ENCODE measurements around the gene CNOT4. TPM values are rescaled to one million over a fixed set of nuclear protein-coding genes. Genes with fewer than 3 reads are reported as not detected.

The CNOT4 gene
- total and polyA plus RNA-seq, 2 of the 8 experiments (the other 6 are each of a cell fraction or from before 2014, with no cell fraction given), result 10.9 to 25.8 TPM

DNA sequence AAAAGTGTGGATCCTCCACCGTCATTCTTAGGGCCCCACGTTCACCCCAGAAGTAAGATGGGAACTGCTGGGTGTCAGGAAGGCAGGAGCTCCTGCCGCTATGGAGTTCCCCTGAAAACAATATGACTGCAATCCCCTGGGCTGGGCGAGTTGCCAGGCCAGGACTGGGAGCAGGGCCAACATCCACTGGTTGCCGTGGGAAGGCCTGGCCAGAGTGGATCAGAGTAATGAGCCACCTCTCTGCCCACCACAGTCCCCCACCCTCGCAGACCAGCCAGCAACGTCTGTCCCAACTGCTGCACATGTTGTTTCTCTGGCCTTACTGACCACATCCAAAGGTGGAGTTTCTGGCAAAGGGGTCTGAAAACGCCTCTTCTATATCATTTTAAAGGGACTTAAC lies 189.6 kb downstream of the CNOT4 start:
- POLR2A ChIA-PET (ENCODE audit: partially characterized antibody), result no interaction called here
- FAIRE-seq, result no peak
- DNase-seq (ENCODE audit: low read depth in 1 of 2, low spot score in 2 of 2), result no peak
- Histone ChIP-seq H2BK120ac (replicated peaks; ENCODE audit: low read depth, low read length) (no peak overlapping the region), H3K79me1 (ENCODE audit: low read depth, low read length) (no peaks in the 10 kb centered on the region), H3K36me3 (ENCODE audit: control insufficient read depth in 2 of 4, insufficient read depth in 4 of 4, low read length in 3 of 4) (no peaks in the 10 kb centered on the region; a peak in 2 of 8 replicates), H3K56ac (replicated peaks; ENCODE audit: insufficient read length, low read depth, low read length) (no peak overlapping the region), H4K8ac (ENCODE audit: extremely low read depth, insufficient read depth, low read length) (no peak overlapping the region), H3K4me1 (replicated peaks in 1 of 4; ENCODE audit: control insufficient read depth in 3 of 4, insufficient read depth in 4 of 4, low read length in 3 of 4) (no peaks in the 10 kb centered on the region), H3K18ac (ENCODE audit: extremely low read depth, low read length) (no peak overlapping the region), H3K4me3 (ENCODE audit: extremely low read depth in 1 of 4, insufficient read depth in 2 of 4, low read depth in 3 of 4, low read length in 4 of 4) (no peak overlapping the region), H2AK5ac (ENCODE audit: low read depth, low read length) (no peak overlapping the region), H3K27ac (ENCODE audit: low read depth, low read length) (no peak overlapping the region), H2BK15ac (ENCODE audit: low read length) (no peak overlapping the region), H3K14ac (ENCODE audit: insufficient read length) (no peak overlapping the region), H2AFZ (ENCODE audit: low read length) (no peak overlapping the region), H3K79me2 (ENCODE audit: control insufficient read depth in 1 of 2, insufficient read depth in 2 of 2, low read length in 2 of 2) (no peaks in the 10 kb centered on the region), H3K23me2 (ENCODE audit: low read depth, low read length) (no peaks in the 10 kb centered on the region), H3K27me3 (replicated peaks in 1 of 4; ENCODE audit: control insufficient read depth in 3 of 4, extremely low read depth in 1 of 4, insufficient read depth in 3 of 4, low read length in 3 of 4) (no peaks in the 10 kb centered on the region), H2BK20ac (ENCODE audit: low read length) (no peak overlapping the region), H3K4me2 (ENCODE audit: insufficient read depth in 1 of 2, low read depth in 2 of 2, low read length in 2 of 2) (no peak overlapping the region), H3K4ac (replicated peaks; ENCODE audit: insufficient read length, low read depth, low read length) (no peak overlapping the region), H3K23ac (ENCODE audit: insufficient read length) (no peak overlapping the region), H4K91ac (replicated peaks; ENCODE audit: insufficient read length, low read length) (no peak overlapping the region), H3K9ac (replicated peaks in 1 of 4; ENCODE audit: extremely low read depth in 1 of 4, low read depth in 3 of 4, low read length in 3 of 4) (no peak overlapping the region), H2BK12ac (ENCODE audit: low read depth, low read length) (no peak overlapping the region), H4K20me1 (replicated peaks in 1 of 2; ENCODE audit: control insufficient read depth in 1 of 2, insufficient read depth in 2 of 2, low read length in 2 of 2) (no peaks in the 10 kb centered on the region), H3K9me3 (ENCODE audit: insufficient read depth in 2 of 2, low read depth in 1 of 2, low read length in 1 of 2) (no peaks in the 10 kb centered on the region; a peak in 1 of 4 replicates), H4K5ac (ENCODE audit: insufficient read length, low read depth, low read length) (no peak overlapping the region), H2BK5ac (ENCODE audit: low read depth, low read length) (no peak overlapping the region)
- CTCF ChIA-PET (ENCODE audit: partially characterized antibody), result interaction anchor here (2.1 to 7.1 kb wide), 4 partner anchors 9 to 40 kb away, joined by 12 to 42 read pairs (median 20); no protein-coding TSS in a partner anchor
- WGBS, 2 experiments (ENCODE audit: extremely low coverage in 1 of 2, insufficient coverage in 1 of 2, insufficient read length in 1 of 2, insufficient replicate concordance in 2 of 2, low coverage in 1 of 2, low lambda C conversion rate in 2 of 2, missing lambda C conversion rate in 1 of 2), result 94% methylated on average over 8 of the region's 8 CpGs; no CpG with 5 or more reads in 1 of the 2 experiments
- TF ChIP-seq SRF (IDR thresholded peaks at IDR 0.05; ENCODE audit: low read depth, low read length), result no peak
- TF ChIP-seq RBBP5 (IDR thresholded peaks at IDR 0.05; ENCODE audit: borderline replicate concordance, low read depth, low read length), result no peak
- TF ChIP-seq CBX8 (IDR thresholded peaks at IDR 0.05; ENCODE audit: borderline replicate concordance, low read depth, low read length), result no peak
- no peak for TF ChIP-seq TAF7 (optimal IDR thresholded peaks at IDR 0.05; ENCODE audit: borderline replicate concordance, low read depth, low read length)
- TF ChIP-seq, protein P1, sequence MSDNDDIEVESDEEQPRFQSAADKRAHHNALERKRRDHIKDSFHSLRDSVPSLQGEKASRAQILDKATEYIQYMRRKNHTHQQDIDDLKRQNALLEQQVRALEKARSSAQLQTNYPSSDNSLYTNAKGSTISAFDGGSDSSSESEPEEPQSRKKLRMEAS (IDR thresholded peaks at IDR 0.05), result no peak
- no peak for TF ChIP-seq TAF1 (IDR thresholded peaks at IDR 0.05; ENCODE audit: low read depth, low read length)
- TF ChIP-seq CEBPB (IDR thresholded peaks at IDR 0.05; ENCODE audit: low read depth, low read length), result no peak
- no peak for TF ChIP-seq SP4 (IDR thresholded peaks at IDR 0.05; ENCODE audit: low read length)
- no peak for TF ChIP-seq TBP (IDR thresholded peaks at IDR 0.05; ENCODE audit: low read depth, low read length)
